Effector memory CD4-positive, alpha-beta T cell (primary cell): ENCODE data around the gene SHANK3.

Experiments used
- DNase-seq, 3 donors: peaks; one replicate each; pipeline ENCODE4 v3.0.0-alpha.2; 2020
- H3K27ac ChIP-seq: 2 replicates; pipeline ENCODE4 v1.7.0; 2013; ENCODE audit warnings: mild to moderate bottlenecking, low read length, moderate library complexity; ENCODE audit not compliant: insufficient read depth, poor library complexity, severe bottlenecking
- H3K27me3 ChIP-seq: replicated peaks from 2 replicates; pipeline ENCODE4 v1.7.0; 2013; ENCODE audit warnings: mild to moderate bottlenecking, low read length; ENCODE audit not compliant: insufficient read depth, control insufficient read depth, poor library complexity, severe bottlenecking
- H3K36me3 ChIP-seq: 2 replicates; pipeline ENCODE4 v1.7.0; 2013; ENCODE audit warnings: mild to moderate bottlenecking, low read length, moderate library complexity; ENCODE audit not compliant: control insufficient read depth, insufficient read depth
- H3K4me1 ChIP-seq: 2 replicates; pipeline ENCODE4 v1.7.0; 2013; ENCODE audit warnings: low read length, mild to moderate bottlenecking; ENCODE audit not compliant: control insufficient read depth, insufficient read depth, poor library complexity, severe bottlenecking
- H3K4me3 ChIP-seq: 2 replicates; pipeline ENCODE4 v1.7.0; 2013; ENCODE audit warnings: low read length, low read depth, mild to moderate bottlenecking; ENCODE audit not compliant: insufficient read depth, poor library complexity, severe bottlenecking
- H3K9me3 ChIP-seq: 2 replicates; pipeline ENCODE4 v1.7.0; 2013; ENCODE audit warnings: mild to moderate bottlenecking, low read length, moderate library complexity; ENCODE audit not compliant: control insufficient read depth

SHANK3 gene

GRCh38 chr22:50671641-50672040, 982 bp upstream of the SHANK3 start:
- peaks cover 25% of the 10 kb centered on the region for H3K27me3 ChIP-seq
- H3K36me3 ChIP-seq: no peaks in the 10 kb centered on the region
- no peaks in the 10 kb centered on the region for H3K9me3 ChIP-seq
- no peak overlapping the region for H3K27ac ChIP-seq
- H3K4me1 ChIP-seq: peaks cover 16% of the 10 kb centered on the region
- no peak overlapping the region for H3K4me3 ChIP-seq
- no peak for DNase-seq

- Histone ChIP-seq H3K27ac (no peak overlapping the region), H3K4me3 (no peak overlapping the region), H3K27me3 (peaks cover 25% of the 10 kb centered on the region), H3K36me3 (no peaks in the 10 kb centered on the region), H3K4me1 (peaks cover 16% of the 10 kb centered on the region), H3K9me3 (no peaks in the 10 kb centered on the region)
- DNase-seq: no peak
Observed at GRCh38 chr22:50672041-50672440, 582 bp upstream of the SHANK3 start.

GRCh38 chr22:50673231-50674129, 857 bp downstream of the SHANK3 start:
- Histone ChIP-seq H3K27me3 (peaks cover 25% of the 10 kb centered on the region), H3K36me3 (no peaks in the 10 kb centered on the region), H3K9me3 (no peaks in the 10 kb centered on the region), H3K4me1 (peaks cover 16% of the 10 kb centered on the region), H3K27ac (no peak overlapping the region), H3K4me3 (peak overlapping the region; percentile 23)
- no peak for DNase-seq

GRCh38 chr22:50674130-50674500, 1.5 kb downstream of the SHANK3 start:
- no peak overlapping the region for H3K4me3 ChIP-seq
- DNase-seq: no peak
- H3K27me3 ChIP-seq: peaks cover 25% of the 10 kb centered on the region
- H3K36me3 ChIP-seq: no peaks in the 10 kb centered on the region
- H3K4me1 ChIP-seq: peaks cover 16% of the 10 kb centered on the region
- no peaks in the 10 kb centered on the region for H3K9me3 ChIP-seq
- H3K27ac ChIP-seq: no peak overlapping the region

- no peak overlapping the region for H3K27ac ChIP-seq
- H3K36me3 ChIP-seq: no peaks in the 10 kb centered on the region
- H3K9me3 ChIP-seq: no peaks in the 10 kb centered on the region
- peaks cover 25% of the 10 kb centered on the region for H3K27me3 ChIP-seq
- H3K4me3 ChIP-seq: peak overlapping the region; percentile 39
- peaks cover 16% of the 10 kb centered on the region for H3K4me1 ChIP-seq
- no peak for DNase-seq
Observed at GRCh38 chr22:50674606-50675552, 2.3 kb downstream of the SHANK3 start.

- Histone ChIP-seq H3K27me3 (peaks cover 25% of the 10 kb centered on the region), H3K36me3 (no peaks in the 10 kb centered on the region), H3K4me1 (peaks cover 16% of the 10 kb centered on the region), H3K9me3 (no peaks in the 10 kb centered on the region), H3K27ac (no peak overlapping the region), H3K4me3 (no peak overlapping the region)
- no peak for DNase-seq
Observed at GRCh38 chr22:50675553-50676179, 3.0 kb downstream of the SHANK3 start.

GRCh38 chr22:50676180-50676636, 3.6 kb downstream of the SHANK3 start:
- no peak for DNase-seq
- Histone ChIP-seq H3K27me3 (peaks cover 21% of the 10 kb centered on the region), H3K36me3 (no peaks in the 10 kb centered on the region), H3K4me3 (no peak overlapping the region), H3K9me3 (no peaks in the 10 kb centered on the region), H3K4me1 (peaks cover 16% of the 10 kb centered on the region), H3K27ac (no peak overlapping the region)

GRCh38 chr22:50676661-50677492, 4.3 kb downstream of the SHANK3 start:
- Histone ChIP-seq H3K9me3 (no peaks in the 10 kb centered on the region), H3K27ac (no peak overlapping the region), H3K4me1 (peaks cover 16% of the 10 kb centered on the region), H3K4me3 (no peak overlapping the region), H3K36me3 (no peaks in the 10 kb centered on the region), H3K27me3 (peaks cover 18% of the 10 kb centered on the region)
- no peak for DNase-seq
